GM23248 (cell line): ENCODE data around the gene TMEM250. TPM values are rescaled to one million over a fixed set of nuclear protein-coding genes. Genes with fewer than 3 reads are reported as not detected.

ENCODE experiments used
- DNase-seq: peaks from one replicate; pipeline ENCODE4 v3.0.0-alpha.2; 2015
- H2AFZ ChIP-seq: fragments of 200-600 bp; sonication (generic); 2 replicates; pipeline ENCODE4 v1.6.1; 2016; ENCODE audit warnings: antibody characterized with exemption
- H3F3A ChIP-seq: fragments of 200-600 bp; sonication (generic); 2 replicates; pipeline ENCODE4 v1.6.1; 2016; ENCODE audit warnings: mild to moderate bottlenecking, antibody characterized with exemption, mixed run types; ENCODE audit not compliant: insufficient read depth
- H3K27ac ChIP-seq: fragments of 200-600 bp; sonication (generic); 2 replicates; pipeline ENCODE4 v1.5.1; 2016; ENCODE audit warnings: mild to moderate bottlenecking
- H3K27me3 ChIP-seq: fragments of 200-600 bp; sonication (generic); replicated peaks from 2 replicates; pipeline ENCODE4 v1.6.1; 2016; ENCODE audit warnings: mild to moderate bottlenecking; ENCODE audit not compliant: insufficient read depth
- H3K36me3 ChIP-seq: fragments of 200-600 bp; sonication (generic); 2 replicates; pipeline ENCODE4 v1.6.1; 2016; ENCODE audit warnings: low read depth, mild to moderate bottlenecking
- H3K4me1 ChIP-seq: fragments of 200-600 bp; sonication (generic); 2 replicates; pipeline ENCODE4 v1.6.1; 2016; ENCODE audit warnings: mild to moderate bottlenecking; ENCODE audit not compliant: insufficient read depth
- H3K4me2 ChIP-seq: fragments of 200-600 bp; sonication (generic); one replicate; pipeline ENCODE4 v1.6.1; 2016; ENCODE audit warnings: mild to moderate bottlenecking; ENCODE audit not compliant: unreplicated experiment
- H3K4me3 ChIP-seq: fragments of 200-600 bp; sonication (generic); 2 replicates; pipeline ENCODE4 v1.5.1; 2016; ENCODE audit warnings: mild to moderate bottlenecking
- H3K79me2 ChIP-seq: fragments of 200-600 bp; sonication (generic); 2 replicates; pipeline ENCODE4 v1.6.1; 2016; ENCODE audit warnings: mild to moderate bottlenecking; ENCODE audit not compliant: insufficient read depth
- H3K9ac ChIP-seq: fragments of 200-600 bp; sonication (generic); 2 replicates; pipeline ENCODE4 v1.6.1; 2016; ENCODE audit warnings: mild to moderate bottlenecking
- H3K9me2 ChIP-seq: fragments of 200-600 bp; sonication (generic); 2 replicates; pipeline ENCODE4 v1.6.1; 2016; ENCODE audit warnings: mixed run types, mild to moderate bottlenecking, moderate library complexity; ENCODE audit not compliant: insufficient read depth
- H3K9me3 ChIP-seq: fragments of 200-600 bp; sonication (generic); one replicate; pipeline ENCODE4 v1.6.1; 2017; ENCODE audit warnings: low read depth
- H4K20me1 ChIP-seq: fragments of 200-600 bp; sonication (generic); 2 replicates; pipeline ENCODE4 v1.6.0; 2016; ENCODE audit not compliant: insufficient read depth
- EZH2 ChIP-seq: fragments of 200-600 bp; sonication (generic); IDR thresholded peaks from 2 replicates; pipeline ENCODE4 v1.6.1; 2018; ENCODE audit warnings: antibody characterized with exemption, mild to moderate bottlenecking; ENCODE audit not compliant: insufficient read depth, poor library complexity, severe bottlenecking
- EZH2phosphoT487 ChIP-seq: fragments of 200-600 bp; sonication (generic); IDR thresholded peaks from 2 replicates; pipeline ENCODE4 v1.6.1; 2018; ENCODE audit warnings: antibody characterized with exemption, moderate library complexity, mild to moderate bottlenecking, low read depth; ENCODE audit not compliant: insufficient read depth
- WGBS, 2 experiments: methylation state at CpG; one replicate each; pipeline ENCODE4 v1.1.6; 2015 to 2017; ENCODE audit warnings: low lambda C conversion rate in 2 of 2, low coverage in 1 of 2; ENCODE audit errors: missing lambda C conversion rate in 2 of 2; 5-methylcytosine and 5-hydroxymethylcytosine counted together
- in situ Hi-C: fragments of 300-500 bp; cut with MboI; formaldehyde crosslinking; loops from 2 replicates; pipeline ENCODE4 v1.15.0; 2020
- polyA plus RNA-seq: library from polyadenylated mRNA; unstranded; fragments of >200 nt; fragmentation: Nextera tagmentation; extraction: Ambion mirVana; gene quantifications from 2 replicates; pipeline ENCODE4 v1.2.1, GENCODE V29; 2016
- total RNA-seq: library from RNA; depleted of rRNA; stranded (reverse); fragments of >200 nt; shearing (Covaris generic); gene quantifications from 2 replicates; pipeline ENCODE4 v1.2.3, GENCODE V29; 2014

Gene TMEM250
- total and polyA plus RNA-seq, 2 experiments from 2014 or later, result 25.9 to 69.7 TPM

DNA sequence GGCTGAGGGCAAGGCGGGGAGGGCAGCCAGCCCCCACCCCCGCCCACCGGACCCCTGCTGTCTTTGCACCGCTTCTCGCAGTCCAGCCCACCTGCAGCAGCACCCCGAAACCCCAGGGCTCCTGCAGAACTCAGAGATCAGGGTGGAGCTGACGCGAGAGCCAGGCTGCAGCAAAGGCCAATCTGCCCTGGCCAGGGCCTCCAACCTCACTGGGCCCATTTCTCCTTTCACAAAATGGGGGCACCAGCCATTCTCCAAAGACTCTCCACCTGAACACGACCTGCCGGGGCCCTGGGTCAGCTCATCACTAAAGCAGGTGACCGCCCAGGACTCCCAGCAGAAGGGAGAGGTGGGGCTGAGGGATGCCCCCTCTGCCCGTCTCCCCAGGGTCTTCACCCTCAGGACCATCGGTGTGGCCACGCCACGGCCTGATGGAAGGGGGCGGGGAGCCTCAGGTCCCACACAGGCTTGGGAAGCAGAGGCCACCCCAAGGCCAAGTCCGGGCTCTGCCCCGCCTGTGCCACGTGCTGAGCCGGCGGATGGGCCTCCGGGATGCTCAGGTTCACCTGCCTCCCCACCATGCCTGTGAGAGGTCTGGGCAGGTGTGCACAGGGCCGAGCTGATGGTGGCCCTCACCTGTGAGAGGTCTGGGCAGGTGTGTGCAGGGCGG, 36.7 kb downstream of the TMEM250 start:
- 90 to 95% methylated on average over 18 to 20 of the region's 24 CpGs for WGBS, 2 experiments
- Histone ChIP-seq H3K9me2 (no peaks in the 10 kb centered on the region), H3K4me3 (no peak overlapping the region), H3K9me3 (no peaks in the 10 kb centered on the region), H4K20me1 (peaks cover 4% of the 10 kb centered on the region; the same call in 1 of the 2 replicates), H3K4me2 (no peak overlapping the region), H3K79me2 (peaks cover 92% of the 10 kb centered on the region), H2AFZ (no peak overlapping the region), H3K4me1 (no peaks in the 10 kb centered on the region), H3F3A (no peaks in the 10 kb centered on the region), H3K27me3 (no peaks in the 10 kb centered on the region), H3K9ac (no peak overlapping the region), H3K27ac (no peak overlapping the region), H3K36me3 (no peaks in the 10 kb centered on the region)
- TF ChIP-seq EZH2 (no peak), EZH2phosphoT487 (no peak)
- no peak for DNase-seq
- in situ Hi-C loops, result no loop called here

DNA sequence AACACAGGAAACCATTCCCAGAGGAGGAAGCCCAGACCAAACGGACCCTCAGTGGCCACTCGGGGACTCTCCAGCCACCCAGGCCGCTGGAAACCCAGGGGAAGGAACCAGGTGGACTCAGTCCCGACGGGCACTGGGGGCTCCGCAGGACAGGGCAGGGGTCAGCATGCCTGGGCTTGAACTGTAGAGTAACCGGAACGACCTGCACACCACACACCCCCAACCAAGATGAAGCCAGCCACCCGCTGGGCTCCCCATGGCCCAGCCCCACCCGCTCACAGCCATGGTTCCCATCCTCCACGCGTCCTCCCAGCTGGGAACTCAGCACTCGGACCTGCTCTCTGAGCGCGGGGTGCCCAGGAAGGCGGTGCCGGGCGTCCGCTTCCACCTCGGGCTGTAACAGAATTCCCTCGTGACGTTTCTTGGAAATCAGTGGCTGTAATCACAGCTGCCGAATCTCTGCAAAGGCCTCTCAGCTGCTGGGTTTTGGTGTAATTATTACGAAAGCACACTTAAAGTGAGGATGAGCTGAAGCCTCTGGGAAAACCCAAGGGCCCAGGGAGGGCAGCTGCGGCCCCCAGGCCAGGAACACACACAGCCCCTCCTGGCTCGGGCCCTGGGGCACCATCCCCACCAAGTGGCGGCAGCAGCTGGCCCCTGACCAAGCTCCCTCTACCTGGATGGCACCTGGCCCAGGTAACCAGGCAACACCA, 37.4 kb downstream of the TMEM250 start:
- H3K27ac ChIP-seq, result no peak overlapping the region
- H3K4me1 ChIP-seq, result no peaks in the 10 kb centered on the region
- H3K9ac ChIP-seq, result no peak overlapping the region
- in situ Hi-C loops, result no loop called here
- no peak for DNase-seq
- H3K36me3 ChIP-seq, result no peaks in the 10 kb centered on the region
- no peak overlapping the region for H3K4me2 ChIP-seq
- peaks cover 4% of the 10 kb centered on the region; the same call in 1 of the 2 replicates for H4K20me1 ChIP-seq
- TF ChIP-seq EZH2phosphoT487, result no peak
- TF ChIP-seq EZH2, result no peak
- peaks cover 90% of the 10 kb centered on the region for H3K79me2 ChIP-seq
- no peaks in the 10 kb centered on the region for H3F3A ChIP-seq
- H3K27me3 ChIP-seq, result no peaks in the 10 kb centered on the region
- no peaks in the 10 kb centered on the region for H3K9me2 ChIP-seq
- no peak overlapping the region for H3K4me3 ChIP-seq
- 90% methylated on average over 26 to 27 of the region's 27 CpGs for WGBS, 2 experiments
- no peaks in the 10 kb centered on the region for H3K9me3 ChIP-seq
- H2AFZ ChIP-seq, result no peak overlapping the region

DNA sequence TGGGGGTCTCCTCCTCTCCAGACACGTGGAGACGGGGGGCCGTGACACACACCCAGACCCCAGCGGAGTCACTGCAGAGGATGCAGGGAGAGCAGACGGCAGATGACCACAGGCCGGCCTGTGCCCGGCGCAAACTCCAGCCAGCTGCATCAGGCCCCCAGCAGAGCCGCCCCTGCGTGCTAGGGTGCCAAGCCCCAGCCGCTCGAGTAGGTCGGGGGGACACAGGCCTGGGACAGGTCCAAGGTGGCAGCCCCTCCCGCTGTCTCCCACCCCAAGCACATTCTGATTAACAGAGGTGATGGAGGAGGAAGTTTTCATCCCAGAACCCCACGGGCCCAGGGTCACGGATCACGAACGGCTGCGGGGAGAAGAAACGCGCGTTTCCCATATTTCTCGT, 38.0 kb downstream of the TMEM250 start:
- Histone ChIP-seq H3K9me2 (no peaks in the 10 kb centered on the region), H2AFZ (no peak overlapping the region), H4K20me1 (peaks cover 4% of the 10 kb centered on the region; the same call in 1 of the 2 replicates), H3K27me3 (no peaks in the 10 kb centered on the region), H3K4me3 (no peak overlapping the region), H3K9me3 (no peaks in the 10 kb centered on the region), H3K79me2 (peaks cover 90% of the 10 kb centered on the region), H3F3A (no peaks in the 10 kb centered on the region), H3K27ac (no peak overlapping the region), H3K4me1 (no peaks in the 10 kb centered on the region), H3K9ac (no peak overlapping the region), H3K4me2 (no peak overlapping the region), H3K36me3 (no peaks in the 10 kb centered on the region)
- 84 to 86% methylated on average over 14 to 23 of the region's 23 CpGs for WGBS, 2 experiments
- in situ Hi-C loops, result no loop called here
- TF ChIP-seq EZH2, result no peak
- TF ChIP-seq EZH2phosphoT487, result no peak
- no peak for DNase-seq

DNA sequence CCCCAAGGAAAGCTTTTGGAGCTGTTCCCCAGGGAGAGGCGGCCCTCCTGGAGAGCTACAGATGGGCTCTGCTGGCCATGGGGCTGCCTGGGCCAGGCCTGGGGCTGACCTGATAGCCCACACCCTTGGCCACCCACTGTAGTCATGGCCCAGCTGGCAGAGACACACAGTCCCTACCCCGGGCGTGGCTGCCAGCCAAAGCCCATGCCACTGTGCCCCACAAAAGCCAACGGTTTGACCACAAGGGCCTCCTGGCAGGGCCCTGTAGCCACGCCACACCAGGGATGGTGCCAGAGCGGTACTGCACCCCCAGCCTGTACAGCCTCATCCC, 38.8 kb downstream of the TMEM250 start:
- H4K20me1 ChIP-seq, result peaks cover 4% of the 10 kb centered on the region; the same call in 1 of the 2 replicates

More for the DNA sequence above, 38.8 kb downstream of the TMEM250 start:
- Histone ChIP-seq H2AFZ (no peak overlapping the region), H3F3A (no peaks in the 10 kb centered on the region), H3K27me3 (no peaks in the 10 kb centered on the region), H3K4me2 (no peak overlapping the region), H3K9me2 (no peaks in the 10 kb centered on the region), H3K9me3 (no peaks in the 10 kb centered on the region), H3K9ac (no peak overlapping the region), H3K79me2 (peaks cover 88% of the 10 kb centered on the region), H3K4me1 (no peaks in the 10 kb centered on the region), H3K36me3 (no peaks in the 10 kb centered on the region), H3K27ac (no peak overlapping the region), H3K4me3 (no peak overlapping the region)
- no peak for DNase-seq
- 85 to 94% methylated on average over 5 to 6 of the region's 6 CpGs for WGBS, 2 experiments
- TF ChIP-seq EZH2phosphoT487, result no peak
- TF ChIP-seq EZH2, result no peak
- in situ Hi-C loops, result no loop called here
